ENCODE results near the gene DYSF.

DYSF gene

GRCh38 chr2:71534201-71534600 is 80.8 kb downstream of the DYSF start:
- TF ChIP-seq, protein P1, sequence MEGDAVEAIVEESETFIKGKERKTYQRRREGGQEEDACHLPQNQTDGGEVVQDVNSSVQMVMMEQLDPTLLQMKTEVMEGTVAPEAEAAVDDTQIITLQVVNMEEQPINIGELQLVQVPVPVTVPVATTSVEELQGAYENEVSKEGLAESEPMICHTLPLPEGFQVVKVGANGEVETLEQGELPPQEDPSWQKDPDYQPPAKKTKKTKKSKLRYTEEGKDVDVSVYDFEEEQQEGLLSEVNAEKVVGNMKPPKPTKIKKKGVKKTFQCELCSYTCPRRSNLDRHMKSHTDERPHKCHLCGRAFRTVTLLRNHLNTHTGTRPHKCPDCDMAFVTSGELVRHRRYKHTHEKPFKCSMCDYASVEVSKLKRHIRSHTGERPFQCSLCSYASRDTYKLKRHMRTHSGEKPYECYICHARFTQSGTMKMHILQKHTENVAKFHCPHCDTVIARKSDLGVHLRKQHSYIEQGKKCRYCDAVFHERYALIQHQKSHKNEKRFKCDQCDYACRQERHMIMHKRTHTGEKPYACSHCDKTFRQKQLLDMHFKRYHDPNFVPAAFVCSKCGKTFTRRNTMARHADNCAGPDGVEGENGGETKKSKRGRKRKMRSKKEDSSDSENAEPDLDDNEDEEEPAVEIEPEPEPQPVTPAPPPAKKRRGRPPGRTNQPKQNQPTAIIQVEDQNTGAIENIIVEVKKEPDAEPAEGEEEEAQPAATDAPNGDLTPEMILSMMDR (IDR thresholded peaks at IDR 0.05; ENCODE audit: borderline replicate concordance, insufficient read depth, low read depth, low read length) = no peak
- H3K4me3 ChIP-seq (ENCODE audit: low read depth, low read length) = no peak overlapping the region

- TF ChIP-seq, protein P1 (IDR thresholded peaks at IDR 0.05; ENCODE audit: borderline replicate concordance, insufficient read depth, low read depth, low read length) = no peak
- no peak overlapping the region for H3K4me3 ChIP-seq (ENCODE audit: low read depth, low read length)
These were observed 81.5 kb downstream of the DYSF start for GRCh38 chr2:71534826-71535225.

GRCh38 chr2:71535526-71535925 is 82.2 kb downstream of the DYSF start:
- TF ChIP-seq, protein P1 (IDR thresholded peaks at IDR 0.05; ENCODE audit: borderline replicate concordance, insufficient read depth, low read depth, low read length) = no peak
- H3K4me3 ChIP-seq (ENCODE audit: low read depth, low read length) = no peak overlapping the region

DNA sequence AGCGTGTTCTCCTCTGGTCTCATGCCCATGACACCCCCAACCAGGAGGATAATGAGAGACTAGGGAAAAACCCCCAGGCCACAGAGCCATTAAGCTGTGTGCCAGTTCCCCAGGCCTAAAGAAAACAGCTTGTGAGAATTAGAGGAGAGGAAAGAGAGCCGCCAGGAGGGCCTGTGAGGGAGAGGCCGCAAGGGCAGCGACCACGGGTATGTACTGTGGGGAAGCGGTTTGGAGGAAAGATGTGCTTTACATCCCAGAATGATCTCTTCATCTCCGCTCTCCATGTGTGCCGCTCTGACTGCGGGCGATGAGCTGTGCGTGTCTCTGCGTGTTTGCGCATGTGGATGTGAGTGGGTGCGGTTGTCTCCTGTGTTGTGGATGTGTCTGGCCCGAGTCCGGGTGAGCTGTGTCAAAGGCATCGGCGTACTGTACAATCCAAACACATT is 82.9 kb downstream of the DYSF start:
- no peak overlapping the region for H3K4me3 ChIP-seq (ENCODE audit: low read depth, low read length)
- TF ChIP-seq, protein P1 (IDR thresholded peaks at IDR 0.05; ENCODE audit: borderline replicate concordance, insufficient read depth, low read depth, low read length) = no peak

DNA sequence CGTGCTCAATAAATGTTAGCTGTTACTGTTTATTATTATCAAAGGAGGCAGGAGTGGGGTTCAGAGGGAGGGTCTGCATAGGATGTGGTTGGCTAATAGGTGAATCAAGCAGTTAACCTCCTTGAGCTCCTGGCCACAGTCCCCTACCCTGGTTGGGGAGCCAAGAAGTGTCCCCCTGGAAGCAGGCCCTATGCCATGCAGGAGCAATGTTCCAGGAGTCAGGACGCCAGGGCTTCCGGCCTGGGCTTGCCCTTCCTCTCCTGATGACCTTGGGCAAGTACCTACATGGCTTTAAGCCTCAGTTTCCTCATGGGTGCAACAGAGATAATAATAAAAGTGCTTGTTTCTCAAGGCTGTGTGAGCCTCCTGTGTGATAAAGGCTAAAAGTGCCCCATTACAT is 84.9 kb downstream of the DYSF start:
- TF ChIP-seq, protein P1 (IDR thresholded peaks at IDR 0.05; ENCODE audit: borderline replicate concordance, insufficient read depth, low read depth, low read length) = no peak
- H3K4me3 ChIP-seq (ENCODE audit: low read depth, low read length) = no peak overlapping the region

- TF ChIP-seq, protein P1 (IDR thresholded peaks at IDR 0.05; ENCODE audit: borderline replicate concordance, insufficient read depth, low read depth, low read length) = no peak
- no peak overlapping the region for H3K4me3 ChIP-seq (ENCODE audit: low read depth, low read length)
These were observed 85.4 kb downstream of the DYSF start for GRCh38 chr2:71538656-71539265.

GRCh38 chr2:71540818-71541217 is 87.5 kb downstream of the DYSF start:
- TF ChIP-seq, protein P1 (IDR thresholded peaks at IDR 0.05; ENCODE audit: borderline replicate concordance, insufficient read depth, low read depth, low read length) = no peak
- H3K4me3 ChIP-seq (ENCODE audit: low read depth, low read length) = no peak overlapping the region

Measured in GM12875 (cell line).